SK-N-SH treated with all-trans-retinoic acid at 6 μM for 48 hours (cell line): ENCODE measurements around the gene YES1.

Source experiments
- CSDC2 ChIP-seq: fragments of 250-450 bp; sonication (Bioruptor Pico); IDR thresholded peaks from 2 replicates; pipeline ENCODE4 v1.5.0; 2020; ENCODE audit warnings: mild to moderate bottlenecking, moderate library complexity
- CSRNP3 ChIP-seq: fragments of 250-450 bp; sonication (Bioruptor Pico); IDR thresholded peaks from 2 replicates; pipeline ENCODE4 v1.5.1; 2021; ENCODE audit warnings: mild to moderate bottlenecking, moderate library complexity
- PATZ1 ChIP-seq: fragments of 250-450 bp; sonication (Bioruptor Pico); IDR thresholded peaks from 2 replicates; pipeline ENCODE4 v1.8.0; 2020; ENCODE audit warnings: mild to moderate bottlenecking, moderate library complexity, borderline replicate concordance
- POU6F1 ChIP-seq: fragments of 250-450 bp; sonication (Bioruptor Pico); IDR thresholded peaks from 2 replicates; pipeline ENCODE4 v1.8.0; 2021; ENCODE audit warnings: low read depth, mild to moderate bottlenecking, moderate library complexity, borderline replicate concordance
- RARB ChIP-seq: fragments of 250-450 bp; sonication (Bioruptor Pico); IDR thresholded peaks from 2 replicates; pipeline ENCODE4 v1.8.0; 2021; ENCODE audit warnings: mild to moderate bottlenecking, moderate library complexity
- SNAI2 ChIP-seq: fragments of 250-450 bp; sonication (Bioruptor Pico); IDR thresholded peaks from 2 replicates; pipeline ENCODE4 v1.5.0; 2020; ENCODE audit warnings: mild to moderate bottlenecking, moderate library complexity
- ZC3H10 ChIP-seq: fragments of 250-450 bp; sonication (Bioruptor Pico); IDR thresholded peaks from 2 replicates; pipeline ENCODE4 v1.5.1; 2021; ENCODE audit warnings: mild to moderate bottlenecking, moderate library complexity

GRCh38 chr18:815353-815752 lies 3.3 kb upstream of the YES1 start:
- no peak for TF ChIP-seq CSRNP3
- TF ChIP-seq ZC3H10 (CRISPR knock-in tag) = no peak
- TF ChIP-seq CSDC2 (CRISPR knock-in tag) = no peak
- no peak for TF ChIP-seq RARB
- no peak for TF ChIP-seq POU6F1 (CRISPR knock-in tag)
- TF ChIP-seq PATZ1 (CRISPR knock-in tag) = no peak
- TF ChIP-seq SNAI2 (CRISPR knock-in tag) = no peak
